ENCODE data around the gene STAG3. TPM values are rescaled to one million over a fixed set of nuclear protein-coding genes. Genes with fewer than 3 reads are reported as not detected.
A peak's percentile ranks its signal among the peaks of the same experiment; 100 is the strongest.

Gene STAG3
- total and polyA plus RNA-seq, 2 experiments from 2014 or later: 4.6 to 4.7 TPM

GRCh38 chr7:100169147-100169850 is 8.4 kb upstream of the STAG3 start:
- H4K20me1 ChIP-seq (replicated peaks; ENCODE audit: insufficient read depth): peaks cover 7% of the 10 kb centered on the region; the same call in 1 of the 2 replicates
- H3K4me1 ChIP-seq (ENCODE audit: insufficient read depth): peaks cover 35% of the 10 kb centered on the region
- H3K27me3 Mint-ChIP-seq (ENCODE audit: insufficient read depth, low read depth, poor library complexity): peaks cover 41% of the 10 kb centered on the region
- H3K4me2 ChIP-seq: peak overlapping the region; percentile 90
- H3K9me2 ChIP-seq (ENCODE audit: insufficient read depth): no peaks in the 10 kb centered on the region
- peak overlapping the region; percentile 83 for H3K4me3 Mint-ChIP-seq
- peaks cover 10% of the 10 kb centered on the region for H3K36me3 Mint-ChIP-seq (ENCODE audit: low read depth)
- H3K9me3 Mint-ChIP-seq: no peaks in the 10 kb centered on the region; the same call in 2 of the 3 replicates
- no peak overlapping the region for H3K27ac Mint-ChIP-seq
- DNase-seq (ENCODE audit: low spot score) (no peak), ATAC-seq (no peak)
- H3K4me1 Mint-ChIP-seq: peaks cover 48% of the 10 kb centered on the region
- TF ChIP-seq POLR2AphosphoS5 (IDR thresholded peaks at IDR 0.05; ENCODE audit: low read depth) (no peak), CREB1 (CRISPR knock-in tag; IDR thresholded peaks at IDR 0.05; ENCODE audit: low read depth) (no peak), EZH2phosphoT487 (IDR thresholded peaks at IDR 0.05; ENCODE audit: unreplicated experiment) (no peak), ZNF462 (CRISPR knock-in tag; IDR thresholded peaks at IDR 0.05) (no peak), ZNF331 (CRISPR knock-in tag; IDR thresholded peaks at IDR 0.05; ENCODE audit: low read depth) (no peak), STAT1 (IDR thresholded peaks at IDR 0.05; ENCODE audit: unreplicated experiment) (no peak), REST (IDR thresholded peaks at IDR 0.05; ENCODE audit: unreplicated experiment) (no peak), EZH2 (IDR thresholded peaks at IDR 0.05; ENCODE audit: low read depth, unreplicated experiment) (no peak), JUNB (IDR thresholded peaks at IDR 0.05; ENCODE audit: unreplicated experiment) (no peak), CTCF (conservative IDR thresholded peaks at IDR 0.05; ENCODE audit: low read depth in 2 of 2) (no peak), ETS1 (IDR thresholded peaks at IDR 0.05) (no peak), NANOG (IDR thresholded peaks at IDR 0.05; ENCODE audit: borderline replicate concordance) (no peak), ZNF114 (CRISPR knock-in tag; IDR thresholded peaks at IDR 0.05) (no peak)
- H3F3A ChIP-seq (replicated peaks; ENCODE audit: low read depth): peaks cover 28% of the 10 kb centered on the region
- H3K27ac ChIP-seq (ENCODE audit: low read depth): peak overlapping the region; percentile 47
- H2AFZ ChIP-seq: no peak overlapping the region
- H3K36me3 ChIP-seq (ENCODE audit: insufficient read depth): no peaks in the 10 kb centered on the region
- peaks cover 16% of the 10 kb centered on the region for H3K27me3 ChIP-seq (ENCODE audit: insufficient read depth)
- H3K79me2 ChIP-seq (replicated peaks; ENCODE audit: insufficient read depth): no peaks in the 10 kb centered on the region
- H3K4me3 ChIP-seq: peak overlapping the region; percentile 73

Data from GM23338 (cell line).